BE2C (cell line): ENCODE measurements around the gene CD247.

Experiments used
- DNase-seq: peaks from one replicate; pipeline ENCODE4 v3.0.0-alpha.2; 2020
- H3K27me3 ChIP-seq: fragments of 250-450 bp; sonication (Bioruptor Pico); 2 replicates; pipeline ENCODE4 v1.5.1; 2020; ENCODE audit warnings: mild to moderate bottlenecking
- H3K36me3 ChIP-seq: fragments of 250-450 bp; sonication (Bioruptor Pico); 2 replicates; pipeline ENCODE4 v1.5.1; 2020; ENCODE audit warnings: mild to moderate bottlenecking
- H3K4me1 ChIP-seq: fragments of 250-450 bp; sonication (Bioruptor Pico); 2 replicates; pipeline ENCODE4 v1.5.1; 2020
- H3K4me3 ChIP-seq: 2 replicates; pipeline ENCODE4 v1.5.1; 2011; ENCODE audit warnings: low read depth, low read length
- H3K9me3 ChIP-seq: fragments of 250-450 bp; sonication (Bioruptor Pico); 2 replicates; pipeline ENCODE4 v1.5.1; 2020
- TF ChIP-seq, protein P1 (sequence below): IDR thresholded peaks from 2 replicates; pipeline ENCODE4 v1.5.1; 2012; ENCODE audit warnings: mild to moderate bottlenecking, low read depth, low read length

Gene CD247

GRCh38 chr1:167467126-167467710 is 51.1 kb downstream of the CD247 start:
- Histone ChIP-seq H3K36me3 (no peaks in the 10 kb centered on the region), H3K4me1 (no peaks in the 10 kb centered on the region), H3K27me3 (no peaks in the 10 kb centered on the region), H3K9me3 (no peaks in the 10 kb centered on the region; the same call in 1 of the 2 replicates), H3K4me3 (no peak overlapping the region)
- DNase-seq = no peak
- TF ChIP-seq, protein P1, sequence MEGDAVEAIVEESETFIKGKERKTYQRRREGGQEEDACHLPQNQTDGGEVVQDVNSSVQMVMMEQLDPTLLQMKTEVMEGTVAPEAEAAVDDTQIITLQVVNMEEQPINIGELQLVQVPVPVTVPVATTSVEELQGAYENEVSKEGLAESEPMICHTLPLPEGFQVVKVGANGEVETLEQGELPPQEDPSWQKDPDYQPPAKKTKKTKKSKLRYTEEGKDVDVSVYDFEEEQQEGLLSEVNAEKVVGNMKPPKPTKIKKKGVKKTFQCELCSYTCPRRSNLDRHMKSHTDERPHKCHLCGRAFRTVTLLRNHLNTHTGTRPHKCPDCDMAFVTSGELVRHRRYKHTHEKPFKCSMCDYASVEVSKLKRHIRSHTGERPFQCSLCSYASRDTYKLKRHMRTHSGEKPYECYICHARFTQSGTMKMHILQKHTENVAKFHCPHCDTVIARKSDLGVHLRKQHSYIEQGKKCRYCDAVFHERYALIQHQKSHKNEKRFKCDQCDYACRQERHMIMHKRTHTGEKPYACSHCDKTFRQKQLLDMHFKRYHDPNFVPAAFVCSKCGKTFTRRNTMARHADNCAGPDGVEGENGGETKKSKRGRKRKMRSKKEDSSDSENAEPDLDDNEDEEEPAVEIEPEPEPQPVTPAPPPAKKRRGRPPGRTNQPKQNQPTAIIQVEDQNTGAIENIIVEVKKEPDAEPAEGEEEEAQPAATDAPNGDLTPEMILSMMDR = no peak

- Histone ChIP-seq H3K4me1 (no peaks in the 10 kb centered on the region), H3K4me3 (no peak overlapping the region), H3K27me3 (no peaks in the 10 kb centered on the region), H3K36me3 (no peaks in the 10 kb centered on the region), H3K9me3 (no peaks in the 10 kb centered on the region; the same call in 1 of the 2 replicates)
- no peak for DNase-seq
- TF ChIP-seq, protein P1 = no peak
Measured at GRCh38 chr1:167465743-167466142, 52.6 kb downstream of the CD247 start.

DNA sequence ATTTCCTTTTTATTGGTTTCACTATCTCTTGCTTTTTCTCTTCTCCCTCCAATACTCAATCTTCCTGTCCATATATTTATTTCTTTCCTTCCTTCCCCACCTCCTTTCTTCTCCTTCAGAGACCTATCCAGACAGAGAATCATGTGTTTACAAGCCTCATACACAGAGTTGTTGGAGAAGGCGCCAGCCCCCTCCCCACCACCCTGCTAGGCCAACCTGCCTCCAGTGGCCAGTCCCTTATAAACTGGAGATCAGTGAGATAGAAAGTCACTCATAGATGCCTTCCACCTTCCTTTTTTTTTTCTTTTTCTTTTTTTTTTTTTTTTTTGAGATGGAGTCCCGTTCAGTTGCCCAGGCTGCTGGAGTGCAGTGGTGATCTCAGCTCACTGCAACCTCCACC is 53.3 kb downstream of the CD247 start:
- Histone ChIP-seq H3K9me3 (no peaks in the 10 kb centered on the region; the same call in 1 of the 2 replicates), H3K36me3 (no peaks in the 10 kb centered on the region), H3K4me3 (no peak overlapping the region), H3K27me3 (no peaks in the 10 kb centered on the region), H3K4me1 (no peaks in the 10 kb centered on the region)
- TF ChIP-seq, protein P1 = no peak
- no peak for DNase-seq

DNA sequence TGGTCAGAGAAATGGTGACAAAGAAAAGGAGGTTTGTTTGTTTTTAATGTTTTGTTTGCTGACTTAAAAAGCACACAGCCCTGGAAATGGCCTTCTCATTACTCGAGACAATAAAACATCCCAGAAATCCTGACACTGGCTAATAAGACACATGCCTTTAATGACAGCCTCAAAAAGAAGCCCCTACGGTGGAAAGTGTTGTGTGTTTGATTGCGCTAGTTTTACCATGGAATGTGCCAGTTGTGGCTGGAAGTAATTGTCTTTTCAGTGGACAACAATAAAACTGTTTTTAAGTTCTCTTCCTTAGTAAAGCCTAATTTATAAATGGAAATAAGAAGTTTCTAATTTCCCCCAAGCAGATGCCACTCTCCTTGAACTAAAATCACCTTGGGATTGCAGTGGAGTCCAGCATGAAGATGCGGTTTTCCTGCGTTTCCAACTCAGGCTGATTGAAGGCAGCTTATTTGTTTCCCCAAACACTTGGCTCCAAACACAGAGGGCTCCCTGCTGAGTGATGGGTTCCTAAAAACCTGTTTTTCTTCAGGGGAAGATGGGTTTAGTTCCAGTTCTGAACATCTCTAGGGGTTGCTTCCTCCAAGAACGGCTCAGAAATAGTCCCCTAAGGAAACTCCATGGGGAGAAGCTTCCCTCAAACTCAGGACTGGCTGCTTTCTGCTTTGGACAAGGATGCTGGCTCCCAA is 54.3 kb downstream of the CD247 start:
- no peaks in the 10 kb centered on the region; the same call in 1 of the 2 replicates for H3K9me3 ChIP-seq
- H3K4me1 ChIP-seq = no peaks in the 10 kb centered on the region
- H3K36me3 ChIP-seq = no peaks in the 10 kb centered on the region
- DNase-seq = no peak
- H3K4me3 ChIP-seq = no peak overlapping the region
- H3K27me3 ChIP-seq = no peaks in the 10 kb centered on the region
- TF ChIP-seq, protein P1 = no peak

DNA sequence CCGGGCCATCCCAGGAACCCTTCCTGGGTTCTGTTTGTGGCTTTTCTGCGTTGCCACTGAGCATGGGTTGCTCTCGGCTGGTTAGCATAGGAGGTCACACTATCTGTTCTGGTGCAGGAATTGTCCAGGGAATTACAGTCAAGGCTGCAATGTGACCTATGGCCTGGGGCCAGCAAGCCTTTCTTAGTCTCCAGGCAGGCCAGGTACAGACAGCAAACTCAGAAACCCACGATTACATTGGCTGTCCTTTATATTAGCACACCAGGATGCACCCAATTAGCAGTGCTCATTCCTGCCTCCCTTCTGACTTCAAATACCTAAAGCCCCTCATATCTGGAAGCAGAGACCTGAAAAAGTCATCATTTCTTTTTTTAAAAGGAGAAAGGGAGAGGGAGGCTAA is 55.2 kb downstream of the CD247 start:
- H3K9me3 ChIP-seq = no peaks in the 10 kb centered on the region; the same call in 1 of the 2 replicates
- no peaks in the 10 kb centered on the region for H3K27me3 ChIP-seq
- TF ChIP-seq, protein P1 = no peak
- H3K4me1 ChIP-seq = no peaks in the 10 kb centered on the region
- H3K36me3 ChIP-seq = no peaks in the 10 kb centered on the region
- no peak for DNase-seq
- no peak overlapping the region for H3K4me3 ChIP-seq

DNA sequence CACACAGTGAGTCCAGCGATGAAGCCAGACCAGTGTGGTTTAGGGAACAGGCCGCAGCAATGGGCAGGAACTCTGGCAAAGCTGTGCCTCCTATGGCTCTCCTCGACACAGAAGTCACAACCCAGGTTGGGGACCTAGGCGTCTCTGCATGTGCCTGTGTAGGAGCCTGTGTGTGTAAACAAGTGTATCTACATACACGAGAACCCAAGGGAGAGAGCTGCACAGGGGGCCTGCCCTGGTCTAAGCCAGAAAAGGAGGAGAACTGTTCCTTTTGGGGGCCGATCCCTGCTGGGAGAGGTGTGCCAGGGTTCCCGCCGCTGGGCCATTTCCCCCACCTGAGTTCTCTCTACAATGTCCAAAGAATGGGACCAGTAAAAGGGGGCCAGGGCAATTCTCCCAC is 56.0 kb downstream of the CD247 start:
- H3K4me3 ChIP-seq = no peak overlapping the region
- H3K4me1 ChIP-seq = no peaks in the 10 kb centered on the region
- H3K9me3 ChIP-seq = no peaks in the 10 kb centered on the region; the same call in 1 of the 2 replicates
- DNase-seq = no peak
- no peaks in the 10 kb centered on the region for H3K27me3 ChIP-seq
- H3K36me3 ChIP-seq = no peaks in the 10 kb centered on the region
- TF ChIP-seq, protein P1 = no peak
